Stomach (tissue), 4 donors: ENCODE results near the gene IFRD2.

ENCODE experiments used
- CTCF ChIP-seq, 7 experiments: fragments of 450-650 bp in 4 of 7; fragments of 200-600 bp in 3 of 7; sonication (generic) in 3 of 7; IDR thresholded peaks; one replicate each; pipeline ENCODE4 v1.5.1; 2016 to 2019; ENCODE audit warnings: antibody characterized with exemption in 7 of 7, control low read depth in 2 of 7, mild to moderate bottlenecking in 1 of 7
- EP300 ChIP-seq: sonication (generic); formaldehyde crosslinking; IDR thresholded peaks from one replicate; pipeline ENCODE4 v1.6.1; 2017; ENCODE audit warnings: antibody characterized with exemption
- POLR2A ChIP-seq, 4 donors: fragments of 450-650 bp; IDR thresholded peaks; one replicate each; pipeline ENCODE4 v1.6.1; 2016; ENCODE audit warnings: antibody characterized with exemption in 4 of 4, control low read depth in 2 of 4, mild to moderate bottlenecking in 1 of 4, moderate library complexity in 1 of 4

- TF ChIP-seq CTCF (IDR thresholded peaks at IDR 0.05): no peak
- no peak for TF ChIP-seq EP300
- no peak for TF ChIP-seq POLR2A (IDR thresholded peaks at IDR 0.05)
Measured at GRCh38 chr3:50325113-50325480, 32.9 kb upstream of the IFRD2 start.
